SKM-1 (cell line): ENCODE data around the gene TGM1.
"Not testable (repeated sequence)": the region's sequence is repeated elsewhere in the genome, so short reads cannot be mapped to it uniquely, and the experiment has no call there.

Source experiments
- DNase-seq: peaks from one replicate; lab custom pipeline; 2025; ENCODE audit not compliant: unreplicated experiment; lab: John Stamatoyannopoulos, UW

TGM1 gene

DNA sequence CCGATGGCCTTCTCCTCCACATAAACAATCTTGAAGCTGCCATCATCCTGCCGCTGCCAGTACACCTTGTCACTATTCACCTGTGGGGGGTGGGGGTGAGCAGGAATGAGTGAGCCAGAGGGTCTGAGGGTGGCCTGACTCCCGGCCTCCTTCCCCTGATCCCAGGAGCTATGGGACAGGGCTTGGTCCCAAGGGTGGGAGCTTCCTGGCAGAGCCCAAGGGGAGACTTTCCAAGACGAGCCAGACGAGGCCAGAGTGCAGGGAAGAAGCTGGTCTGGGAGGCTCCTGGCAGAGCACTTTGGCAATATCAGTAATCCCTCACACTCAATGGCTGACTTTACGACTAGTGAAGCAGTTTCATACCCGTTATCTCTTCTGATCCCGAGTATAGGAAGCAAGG, 7.5 kb downstream of the TGM1 start:
- no peak for DNase-seq

DNA sequence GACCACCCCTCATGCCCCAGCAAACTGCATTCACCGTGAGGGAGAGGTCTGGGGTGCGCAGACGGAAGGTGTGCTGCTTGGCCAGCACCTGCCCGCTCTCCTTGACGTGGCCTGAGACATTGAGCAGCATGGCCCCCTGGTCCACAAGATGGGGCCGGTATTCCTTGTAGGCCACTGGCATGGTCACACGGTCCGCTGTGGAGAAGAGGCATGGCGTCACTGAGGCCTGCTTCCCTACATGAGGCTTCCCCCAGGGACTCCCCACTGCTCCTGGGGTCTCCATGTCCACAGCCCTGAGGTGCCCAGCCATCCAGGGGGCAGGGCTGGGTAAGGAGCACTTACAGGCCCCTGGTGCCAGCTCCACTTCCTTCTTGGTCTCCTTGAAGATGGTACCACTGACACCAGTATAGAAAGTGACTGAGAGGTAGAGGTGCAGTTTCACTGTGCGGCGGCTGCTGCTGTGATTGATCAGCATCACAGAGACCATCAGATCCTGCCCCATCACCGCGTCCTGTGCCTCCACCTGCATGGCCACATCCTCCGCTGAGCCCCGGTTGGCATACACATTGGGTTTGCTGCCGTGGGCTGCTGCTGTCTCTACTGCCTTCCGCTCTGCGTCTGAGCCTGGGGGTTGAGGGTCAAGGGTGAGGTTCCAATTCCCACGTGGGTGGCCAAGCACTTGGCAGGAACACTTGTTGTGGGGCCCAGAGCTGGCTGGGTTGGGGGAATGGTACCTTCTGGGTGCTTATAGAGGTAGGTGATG, 8.2 kb downstream of the TGM1 start:
- no peak for DNase-seq

DNA sequence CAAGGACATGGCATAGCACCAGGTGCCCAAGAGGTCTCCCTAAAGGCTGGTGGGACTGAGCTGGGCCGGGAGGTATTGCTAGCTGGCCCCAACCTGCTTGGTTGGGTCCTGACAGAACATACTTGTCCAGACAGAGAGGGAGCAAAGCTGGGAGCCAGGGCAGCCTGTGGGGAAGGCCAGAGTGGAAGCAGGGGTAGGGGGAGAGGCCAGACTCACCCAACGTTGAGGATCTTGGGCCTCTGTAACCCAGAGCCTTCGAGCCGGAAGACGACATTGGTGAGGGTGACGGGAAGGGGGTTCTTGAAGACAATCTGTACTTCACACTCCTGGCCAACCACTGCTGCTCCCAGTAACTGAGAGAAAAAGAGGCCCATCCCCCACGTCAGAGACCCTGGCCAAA, 9.0 kb downstream of the TGM1 start:
- DNase-seq, result no peak

DNA sequence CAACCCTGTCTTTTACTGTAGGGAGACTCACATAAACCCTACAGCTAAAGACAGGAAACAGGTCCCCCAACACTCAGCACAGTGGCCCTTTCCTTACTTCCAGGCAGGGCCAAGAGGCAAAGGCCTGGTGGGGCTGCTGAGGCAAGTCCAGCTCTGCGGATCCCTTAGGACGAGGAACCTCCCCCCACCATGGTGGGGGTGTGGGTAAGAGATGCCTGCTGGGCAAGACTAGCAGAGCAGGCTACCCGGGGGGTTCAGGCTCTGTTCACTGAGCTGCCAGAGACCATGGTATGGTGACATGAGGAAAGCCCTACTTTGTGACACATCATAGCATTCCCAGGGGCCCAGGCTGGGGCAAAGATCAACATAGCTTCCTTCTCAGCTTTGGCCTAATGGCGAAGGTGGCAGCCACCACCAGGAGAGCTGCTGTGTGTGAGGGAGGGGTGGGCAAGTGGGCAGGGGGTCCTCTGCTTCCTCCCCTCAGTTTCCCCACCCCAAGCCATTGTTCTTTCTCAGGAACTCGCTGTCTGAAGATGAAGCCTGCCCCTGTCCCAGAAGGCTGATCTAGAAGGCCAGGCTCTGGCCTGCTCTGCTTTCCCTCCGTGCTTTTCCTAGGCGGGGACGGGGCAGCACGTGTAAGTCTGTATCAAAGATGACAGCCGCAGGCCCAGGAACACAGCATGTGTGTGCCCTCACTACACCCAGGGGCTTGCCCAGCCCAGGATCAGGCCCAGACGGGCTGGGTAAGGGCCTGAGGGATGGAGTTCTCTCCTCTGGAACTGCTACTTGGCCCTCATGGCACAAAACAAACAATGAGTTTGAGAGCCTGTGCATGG, 10.5 kb downstream of the TGM1 start:
- DNase-seq, result no peak

DNA sequence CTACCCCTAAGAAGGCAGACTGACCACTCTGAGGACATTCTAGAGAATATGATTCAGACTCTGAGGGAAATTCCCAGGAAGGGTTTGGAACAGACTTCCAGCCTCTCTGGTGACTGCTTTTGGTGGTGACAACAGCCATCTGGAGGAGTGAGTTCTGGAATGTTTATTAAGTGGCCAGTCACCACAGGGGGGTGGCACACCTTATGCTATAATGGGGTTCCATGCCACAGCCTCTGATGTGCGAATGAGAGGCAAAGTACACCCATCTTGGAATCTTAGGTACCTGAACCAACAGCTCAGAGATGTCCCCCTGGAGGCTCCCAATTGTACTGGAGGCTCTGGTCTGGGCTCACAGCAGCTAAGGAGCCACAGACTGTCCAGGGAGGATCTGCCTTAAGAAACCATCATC, 11.1 kb downstream of the TGM1 start:
- DNase-seq, result no peak

DNA sequence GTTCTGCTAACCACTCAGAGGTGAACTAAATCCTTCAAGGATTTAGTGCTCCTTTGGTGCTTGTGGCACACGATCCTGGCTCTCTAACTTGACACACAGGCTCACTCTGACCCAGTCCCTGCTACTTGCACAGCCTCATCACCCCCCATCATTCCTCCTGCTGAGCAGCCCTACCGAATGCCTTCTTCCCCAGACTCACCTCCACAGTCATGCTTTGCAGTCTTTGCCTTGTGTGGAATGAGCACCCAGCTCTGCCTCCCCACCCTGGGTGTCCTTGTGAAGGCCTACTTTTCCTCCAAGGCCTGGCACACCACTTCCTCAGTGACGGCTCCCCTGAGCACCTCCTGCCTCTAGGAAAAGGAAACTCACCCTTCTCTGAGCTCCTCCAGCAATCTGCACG, 12.6 kb downstream of the TGM1 start:
- DNase-seq, result no peak

DNA sequence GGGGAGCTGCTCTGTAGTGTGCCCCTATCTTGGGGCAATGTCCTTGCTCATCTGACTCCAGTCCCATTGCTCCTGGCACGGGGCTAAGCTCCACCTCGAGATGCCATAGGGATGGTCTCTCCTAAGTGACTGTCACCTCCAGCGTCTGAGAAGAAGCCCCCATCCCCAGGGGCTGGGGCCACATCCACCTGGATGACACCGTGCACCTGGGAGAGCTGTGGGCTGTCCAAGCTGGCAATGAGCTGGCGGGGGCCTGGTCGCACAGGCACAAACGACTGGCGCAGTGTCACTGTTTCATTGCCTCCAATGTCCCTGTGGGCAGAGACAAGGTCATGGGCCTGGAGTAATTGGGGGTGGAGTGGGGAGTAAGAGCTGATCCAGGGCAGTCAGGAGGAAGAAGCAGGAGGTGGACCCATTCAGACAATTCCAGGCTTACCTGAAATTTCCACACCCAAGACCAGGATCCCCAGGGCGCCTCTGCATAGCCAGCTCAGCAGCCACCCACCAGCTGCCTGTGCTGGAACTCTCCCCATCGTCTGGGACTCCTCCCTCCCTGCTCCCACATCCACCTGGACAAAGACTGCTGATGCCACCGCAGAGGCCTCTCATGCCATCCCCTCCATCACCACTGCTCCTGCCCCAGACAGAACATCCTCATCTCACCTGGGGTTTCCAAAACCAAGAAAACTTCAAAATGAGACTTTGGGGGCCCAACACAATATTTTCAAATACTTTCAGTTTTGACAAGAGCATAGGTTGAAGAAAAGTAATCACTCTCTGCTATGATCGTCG, 13.6 kb downstream of the TGM1 start:
- no peak for DNase-seq

DNA sequence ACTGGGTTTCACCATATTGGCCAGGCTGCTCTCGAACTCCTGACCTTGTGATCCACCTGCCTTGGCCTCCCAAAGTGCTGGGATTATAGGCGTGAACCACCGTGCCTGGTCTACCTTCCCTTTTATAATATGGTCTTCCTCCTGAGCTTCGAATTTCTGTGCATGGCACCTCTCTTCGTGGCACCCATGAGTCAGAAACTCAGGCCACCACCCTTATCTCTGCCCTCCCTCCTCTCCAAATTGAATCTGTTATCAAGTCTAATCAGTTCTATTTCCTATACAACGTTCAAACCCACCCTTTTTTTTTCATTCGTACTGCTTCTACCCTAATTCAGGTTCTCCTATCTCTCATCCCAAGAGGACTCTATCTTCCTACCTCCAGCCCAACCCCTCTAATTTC, 15.6 kb downstream of the TGM1 start:
- DNase-seq, result no peak

DNA sequence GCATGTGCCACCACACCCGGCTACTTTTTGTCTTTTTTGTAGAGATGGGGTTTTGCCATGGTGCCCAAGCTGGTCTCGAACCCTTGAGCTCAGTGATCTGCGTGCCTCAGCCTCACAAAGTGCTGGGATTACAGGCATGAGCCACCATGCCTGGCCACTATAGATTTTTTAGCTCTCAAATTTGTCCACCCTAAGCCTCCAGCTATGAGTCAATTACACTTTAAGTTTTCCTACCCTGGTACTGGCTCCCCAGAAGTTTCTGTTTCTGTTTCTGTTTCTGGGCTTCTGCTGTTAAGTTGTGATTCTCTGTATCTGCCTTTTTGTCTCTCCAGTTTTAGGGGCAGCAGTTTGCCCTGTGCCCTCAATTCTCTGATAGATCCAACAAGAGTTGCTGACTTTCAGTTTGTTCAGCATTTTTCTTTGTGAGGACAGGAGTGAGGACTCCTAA, 16.2 kb downstream of the TGM1 start:
- DNase-seq, result no peak

DNA sequence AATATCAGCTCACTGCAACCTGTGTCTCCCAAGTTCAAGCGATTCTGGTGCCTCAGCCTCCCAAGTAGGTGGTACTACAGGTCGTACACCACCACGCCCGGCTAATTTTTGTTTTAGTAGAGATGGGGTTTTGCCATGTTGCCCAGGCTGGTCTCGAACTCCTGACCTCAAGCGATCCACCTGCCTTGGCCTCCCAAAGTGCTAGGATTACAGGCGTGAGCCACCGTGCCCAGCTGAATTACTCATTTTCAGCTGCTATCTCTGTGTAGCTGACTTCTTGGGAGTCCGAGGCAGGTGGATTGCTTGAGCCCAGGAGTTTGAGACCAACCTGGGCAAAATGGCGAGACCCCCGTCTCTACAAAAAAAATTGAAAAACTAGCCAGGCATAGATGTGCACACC, 17.6 kb downstream of the TGM1 start:
- DNase-seq, result not testable (repeated sequence)

DNA sequence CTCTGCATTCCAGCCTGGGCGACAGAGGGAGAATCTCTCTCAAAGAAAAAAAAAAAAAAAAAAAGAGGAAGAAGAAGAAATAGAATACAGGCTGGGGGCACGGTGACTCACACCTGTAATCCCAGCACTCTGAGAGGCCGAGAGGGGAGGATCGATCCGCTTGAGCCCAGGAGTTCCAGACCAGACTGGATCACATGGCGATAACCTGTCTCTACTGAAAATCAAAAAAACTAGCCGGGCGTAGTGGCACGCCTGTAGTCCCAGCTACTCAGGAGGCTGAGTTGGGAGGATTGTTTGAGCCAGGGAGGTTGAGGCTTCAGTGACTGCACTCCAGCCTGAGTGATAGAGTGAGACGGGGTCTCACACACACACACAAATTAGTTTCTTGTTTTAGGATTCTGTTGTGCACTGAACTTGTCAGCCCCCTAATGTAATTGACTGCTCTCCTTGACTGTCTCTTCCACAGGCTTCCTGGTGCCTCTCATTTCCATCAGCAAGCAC, 19.6 kb downstream of the TGM1 start:
- DNase-seq, result no peak

DNA sequence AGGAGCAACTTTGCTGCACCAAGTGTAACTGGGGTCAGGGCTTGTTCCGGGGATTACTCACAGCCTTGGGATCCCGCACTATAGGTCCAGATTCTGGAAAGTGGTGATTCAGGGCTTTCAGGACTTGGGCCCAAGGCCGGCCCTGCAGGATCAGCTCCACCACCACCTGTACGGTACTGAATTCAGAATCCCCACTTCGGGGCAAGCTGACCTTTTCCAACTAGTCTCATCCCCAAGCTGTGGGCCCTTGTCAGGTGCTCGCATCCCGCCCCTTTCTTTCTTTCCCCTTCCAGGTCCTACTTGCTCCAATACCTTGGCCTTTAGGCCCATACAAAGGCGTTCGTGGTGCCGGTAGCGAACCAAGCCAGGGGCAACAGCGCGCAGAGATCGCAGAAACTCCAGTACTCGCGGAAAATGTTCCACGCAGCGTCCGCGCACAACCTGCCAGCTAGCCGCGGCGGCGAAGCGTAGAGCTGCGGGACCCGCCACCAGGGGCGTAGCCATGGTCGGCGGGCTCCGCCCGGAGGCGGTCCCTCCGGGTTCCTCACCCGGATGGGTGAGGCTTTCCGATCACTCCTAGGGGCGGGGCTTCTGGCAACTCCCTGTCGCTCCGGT, 21.0 kb downstream of the TGM1 start:
- DNase-seq, result peak; percentile 68

DNA sequence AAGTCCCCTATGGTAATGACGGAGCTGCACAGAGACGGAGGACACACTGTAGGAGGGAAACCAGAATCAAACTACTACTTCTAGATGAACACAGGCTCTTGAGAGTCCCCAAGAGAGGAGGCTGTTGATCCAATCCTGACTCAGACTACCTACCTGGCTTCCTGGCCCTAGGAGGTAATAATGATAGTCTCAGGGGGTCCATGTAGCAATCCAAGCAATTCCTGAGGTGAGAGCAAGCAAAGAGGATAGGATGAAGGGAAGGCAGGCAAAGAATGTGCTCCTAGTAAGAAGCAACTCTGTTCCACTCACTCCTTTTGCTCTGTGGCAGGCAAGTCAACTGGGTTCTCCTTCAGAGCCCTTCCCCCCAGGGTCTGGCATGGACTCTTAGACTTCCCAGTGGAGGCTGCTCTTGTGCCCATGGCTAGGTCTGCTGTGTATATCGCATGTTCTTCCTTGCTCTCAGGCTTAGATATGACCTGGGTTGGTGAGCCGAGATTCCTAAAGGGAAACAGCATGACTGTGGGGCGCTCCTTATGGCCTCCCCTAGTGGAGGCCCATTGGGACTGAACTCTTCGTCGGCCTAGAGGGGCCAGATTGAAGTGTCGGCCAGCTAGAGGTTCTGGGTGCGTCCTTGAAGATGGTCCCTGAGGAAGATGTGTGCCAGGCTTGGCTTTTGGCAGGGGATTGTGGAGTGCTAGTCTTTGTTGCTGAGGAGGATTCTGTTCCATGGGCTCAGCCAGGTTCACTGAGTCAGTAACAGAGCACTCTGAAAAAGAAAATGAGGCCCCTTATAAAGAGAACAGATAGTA, 22.7 kb downstream of the TGM1 start:
- no peak for DNase-seq

DNA sequence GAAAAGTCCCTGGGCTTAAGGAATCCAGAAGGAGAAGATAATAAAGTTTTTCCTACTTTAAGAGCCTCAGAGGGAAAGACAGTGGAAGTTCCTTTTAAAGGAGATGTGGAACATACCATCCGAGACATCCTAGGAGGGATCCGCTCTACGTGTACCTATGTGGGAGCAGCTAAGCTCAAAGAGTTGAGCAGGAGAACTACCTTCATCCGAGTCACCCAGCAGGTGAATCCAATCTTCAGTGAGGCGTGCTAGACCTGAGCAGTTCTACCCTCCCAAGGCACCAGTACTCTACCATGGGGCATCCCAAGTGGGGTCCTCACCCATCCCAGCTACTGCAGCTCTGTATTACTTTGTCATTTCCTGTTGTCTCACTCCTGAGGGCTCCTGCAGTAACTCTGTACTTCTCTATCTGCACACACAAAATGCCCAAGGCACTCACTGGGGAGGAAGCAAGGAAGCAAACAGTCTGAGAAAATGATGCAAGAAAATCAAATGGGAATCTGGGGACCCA, 24.4 kb downstream of the TGM1 start:
- no peak for DNase-seq

DNA sequence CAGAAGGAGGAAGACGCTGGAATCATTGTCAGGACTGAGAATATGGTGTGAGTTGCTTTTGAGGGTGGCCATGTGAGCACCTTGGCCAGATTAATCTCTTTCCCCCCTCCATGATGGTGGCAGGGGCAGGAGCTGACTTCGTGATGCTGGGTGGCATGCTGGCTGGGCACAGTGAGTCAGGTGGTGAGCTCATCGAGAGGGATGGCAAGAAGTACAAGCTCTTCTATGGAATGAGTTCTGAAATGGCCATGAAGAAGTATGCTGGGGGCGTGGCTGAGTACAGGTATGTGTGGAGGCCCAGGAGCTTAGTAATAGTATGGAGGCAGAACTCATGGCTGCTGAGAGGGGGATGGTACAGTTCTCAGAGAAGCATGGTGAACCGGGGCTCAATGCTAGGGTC, 24.9 kb downstream of the TGM1 start:
- DNase-seq, result no peak

DNA sequence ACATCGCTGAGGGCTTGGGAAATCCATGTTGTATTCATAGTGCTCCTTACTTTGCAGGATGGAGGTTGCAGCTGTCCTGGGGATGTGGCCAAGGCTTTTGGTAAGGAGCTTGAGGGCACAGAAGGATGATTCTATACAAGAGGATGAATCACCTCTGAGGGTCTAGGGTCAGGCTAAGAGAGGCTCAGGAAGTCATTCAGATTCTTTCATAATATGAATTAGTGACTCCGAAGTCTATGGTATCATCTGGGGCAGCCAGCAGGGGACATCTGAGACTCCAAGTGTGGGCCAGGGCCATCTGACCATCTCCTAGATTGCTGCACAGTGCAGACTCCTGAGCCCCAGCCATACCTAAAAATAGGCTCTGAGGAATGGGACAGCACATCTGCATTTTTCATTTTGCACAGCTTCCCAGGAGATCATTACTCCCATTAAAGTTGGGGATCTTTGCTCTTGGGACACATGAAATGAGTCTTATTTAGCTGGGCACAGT, 25.5 kb downstream of the TGM1 start:
- no peak for DNase-seq

DNA sequence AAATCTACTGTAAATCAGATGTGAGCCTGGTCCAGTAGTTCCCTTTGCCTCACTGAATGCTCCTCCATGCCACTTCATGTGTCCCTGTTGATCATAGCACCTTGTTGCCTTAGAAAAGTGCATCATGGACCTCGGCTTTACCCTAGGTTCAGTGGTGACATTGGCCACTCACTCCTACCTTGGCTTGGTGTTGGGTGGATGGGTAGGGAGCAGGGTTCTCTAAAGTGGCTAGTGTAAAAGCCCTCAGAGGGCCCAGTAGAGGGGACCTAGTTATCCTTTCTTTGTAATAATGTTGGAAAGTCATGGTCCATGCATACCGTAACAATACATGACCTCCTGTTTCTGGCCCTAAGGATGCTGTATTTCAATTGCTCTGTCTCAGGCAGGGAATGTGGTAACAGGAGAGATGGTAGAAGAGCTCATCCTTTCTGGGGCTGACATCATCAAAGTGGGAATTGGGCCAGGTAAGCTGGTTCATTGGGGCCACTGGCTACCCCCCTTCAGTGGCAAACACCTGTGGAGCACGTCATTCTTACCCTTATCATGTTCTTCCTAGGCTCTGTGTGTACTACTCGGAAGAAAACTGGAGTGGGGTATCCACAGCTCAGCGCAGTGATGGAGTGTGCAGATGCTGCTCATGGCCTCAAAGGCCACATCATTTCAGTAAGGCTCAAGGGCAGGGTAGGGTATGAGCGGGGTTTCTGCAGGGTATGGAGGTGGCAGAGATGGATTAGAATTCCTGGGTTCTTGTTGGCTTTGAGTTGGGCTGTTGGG, 26.1 kb downstream of the TGM1 start:
- DNase-seq, result no peak

DNA sequence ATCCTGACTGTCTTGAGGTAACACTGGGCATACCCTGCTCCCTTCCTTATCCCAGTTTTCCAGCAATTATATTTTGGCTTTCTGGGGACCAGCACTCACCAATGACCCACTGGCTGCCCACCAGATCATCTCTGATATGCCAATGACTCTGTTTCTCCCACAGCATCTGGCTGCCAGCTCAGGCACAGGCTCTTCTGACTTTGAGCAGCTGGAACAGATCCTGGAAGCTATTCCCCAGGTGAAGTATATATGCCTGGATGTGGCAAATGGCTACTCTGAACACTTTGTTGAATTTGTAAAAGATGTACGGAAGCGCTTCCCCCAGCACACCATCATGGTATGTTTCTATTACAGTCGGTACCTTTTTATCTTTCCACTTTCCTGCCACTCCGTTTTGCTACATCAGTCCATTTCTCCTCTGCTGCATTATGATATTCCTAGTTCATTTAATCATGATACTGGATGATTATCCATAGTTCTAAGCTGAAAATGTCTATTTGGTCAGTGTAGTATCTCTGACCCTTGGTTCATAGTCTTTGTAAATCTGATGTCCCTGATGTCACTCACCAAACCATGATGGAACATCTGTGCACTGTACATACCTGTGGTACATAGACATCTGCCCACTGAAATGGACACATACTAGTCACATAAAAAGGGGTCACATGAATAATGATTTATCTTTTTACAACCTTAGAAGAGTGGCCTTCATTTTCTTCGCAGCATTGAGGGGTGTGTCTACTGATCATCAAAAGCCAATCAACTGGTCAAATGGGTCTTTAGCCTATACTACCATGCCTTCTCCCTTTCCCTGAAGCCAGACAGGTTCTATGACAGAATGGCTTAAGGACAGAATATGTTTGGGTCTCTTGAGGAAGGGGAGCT, 26.9 kb downstream of the TGM1 start:
- no peak for DNase-seq
